ENCODE data around the gene MACF1. TPM values are rescaled to one million over a fixed set of nuclear protein-coding genes. Genes with fewer than 3 reads are reported as not detected.

MACF1 gene
- total and polyA plus RNA-seq, 2 donors, result 93.2 to 124 TPM

DNA sequence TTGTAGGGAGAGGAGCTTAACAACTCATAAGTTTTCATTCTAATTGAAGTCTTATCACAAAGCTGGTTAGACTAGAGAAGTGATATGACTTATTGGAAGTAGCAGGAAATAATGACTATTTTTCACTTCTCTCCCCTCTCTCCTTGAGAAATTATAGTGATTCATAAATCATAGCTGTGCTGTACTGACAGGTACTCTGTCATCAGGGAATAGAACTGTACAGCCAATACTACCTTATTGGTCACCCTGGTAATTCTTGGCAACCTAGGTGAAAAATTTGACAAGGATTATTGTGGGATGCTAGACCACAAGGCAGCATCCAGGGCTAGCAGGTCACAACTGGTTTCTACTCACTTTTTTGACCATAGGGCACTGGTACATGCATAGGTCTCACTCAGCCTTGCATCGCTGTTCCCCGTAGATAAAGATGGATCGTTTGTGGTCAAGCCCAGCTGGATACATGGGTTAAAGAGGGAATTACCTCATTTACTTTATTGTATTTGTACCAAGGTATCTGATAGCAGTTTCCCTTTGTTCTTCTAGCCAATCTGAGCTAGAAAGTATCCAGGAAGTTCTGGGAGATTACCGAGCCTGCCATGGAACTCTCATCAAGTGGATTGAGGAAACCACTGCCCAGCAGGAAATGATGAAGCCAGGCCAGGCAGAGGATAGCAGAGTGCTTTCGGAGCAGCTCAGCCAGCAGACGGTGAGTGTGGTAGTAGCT, 113.6 kb downstream of the MACF1 start:
- no peak for DNase-seq (ENCODE audit: low read depth in 6 of 9, low spot score in 9 of 9)
- WGBS, result 96% methylated on average over 6 of the region's 6 CpGs
- Histone ChIP-seq H3K4me3 (ENCODE audit: low read length in 2 of 2) (no peak overlapping the region), H3K4me1 (ENCODE audit: control insufficient read depth in 2 of 2, insufficient read depth in 2 of 2, low read length in 2 of 2) (no peaks in the 10 kb centered on the region), H3K27me3 (ENCODE audit: control insufficient read depth in 2 of 2, insufficient read depth in 1 of 2, low read length in 1 of 2) (no peaks in the 10 kb centered on the region), H3K27ac (ENCODE audit: low read depth in 1 of 2, low read length in 1 of 2) (no peak overlapping the region), H3K36me3 (ENCODE audit: control insufficient read depth in 2 of 2, insufficient read depth in 2 of 2, low read length in 1 of 2) (peaks cover 32 to 52% of the 10 kb centered on the region in 2 donors), H3K9me3 (ENCODE audit: control insufficient read depth in 2 of 2, insufficient read depth in 1 of 2, low read length in 1 of 2) (no peaks in the 10 kb centered on the region)

DNA sequence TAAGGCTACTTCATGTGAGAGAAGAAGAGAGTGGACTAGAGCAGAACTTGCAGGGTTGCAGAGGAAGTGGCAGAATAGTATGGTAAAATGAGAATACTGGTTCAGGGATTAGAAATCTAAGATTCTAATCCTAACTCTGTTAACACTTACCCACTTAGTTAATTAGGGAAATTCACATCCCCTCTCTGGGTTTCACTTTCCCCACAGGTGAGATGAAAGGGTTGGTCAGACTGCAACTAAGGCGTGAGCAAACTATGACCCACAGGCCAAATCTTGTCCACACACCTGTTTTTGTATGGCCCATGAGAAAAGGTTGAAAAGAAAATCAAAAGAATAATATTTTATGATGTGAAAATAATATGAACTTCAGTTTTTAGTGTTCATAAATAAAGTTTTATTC, 117.5 kb downstream of the MACF1 start:
- Histone ChIP-seq H3K4me1 (ENCODE audit: control insufficient read depth in 2 of 2, insufficient read depth in 2 of 2, low read length in 2 of 2) (no peaks in the 10 kb centered on the region), H3K4me3 (ENCODE audit: low read length in 2 of 2) (no peak overlapping the region), H3K36me3 (ENCODE audit: control insufficient read depth in 2 of 2, insufficient read depth in 2 of 2, low read length in 1 of 2) (peaks cover 27 to 70% of the 10 kb centered on the region in 2 donors), H3K9me3 (ENCODE audit: control insufficient read depth in 2 of 2, insufficient read depth in 1 of 2, low read length in 1 of 2) (no peaks in the 10 kb centered on the region), H3K27me3 (ENCODE audit: control insufficient read depth in 2 of 2, insufficient read depth in 1 of 2, low read length in 1 of 2) (no peaks in the 10 kb centered on the region), H3K27ac (ENCODE audit: low read depth in 1 of 2, low read length in 1 of 2) (no peak overlapping the region)
- 98% methylated on average over 1 of the region's 1 CpG for WGBS
- no peak for DNase-seq (ENCODE audit: low read depth in 6 of 9, low spot score in 9 of 9)

DNA sequence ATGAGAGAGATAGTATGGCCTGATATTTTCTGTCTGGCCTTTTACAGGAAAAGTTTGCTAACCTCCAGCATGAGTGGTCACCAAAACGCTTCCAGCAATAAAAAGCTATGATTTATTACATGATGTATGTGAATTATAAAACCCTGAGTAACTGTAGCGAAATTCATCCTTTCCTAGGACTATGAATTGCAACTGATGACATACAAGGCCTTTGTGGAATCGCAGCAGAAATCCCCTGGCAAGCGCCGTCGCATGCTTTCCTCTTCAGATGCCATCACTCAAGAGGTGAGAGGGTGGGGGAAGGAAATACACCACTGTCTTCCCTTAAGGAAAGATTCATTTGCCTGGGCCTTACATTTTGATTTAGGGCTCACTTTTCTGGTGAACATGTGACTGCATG, 117.9 kb downstream of the MACF1 start:
- WGBS, result 92% methylated on average over 6 of the region's 6 CpGs
- no peak for DNase-seq (ENCODE audit: low read depth in 6 of 9, low spot score in 9 of 9)
- H3K36me3 ChIP-seq (ENCODE audit: control insufficient read depth in 2 of 2, insufficient read depth in 2 of 2, low read length in 1 of 2), result peaks cover 28 to 70% of the 10 kb centered on the region in 2 donors

DNA sequence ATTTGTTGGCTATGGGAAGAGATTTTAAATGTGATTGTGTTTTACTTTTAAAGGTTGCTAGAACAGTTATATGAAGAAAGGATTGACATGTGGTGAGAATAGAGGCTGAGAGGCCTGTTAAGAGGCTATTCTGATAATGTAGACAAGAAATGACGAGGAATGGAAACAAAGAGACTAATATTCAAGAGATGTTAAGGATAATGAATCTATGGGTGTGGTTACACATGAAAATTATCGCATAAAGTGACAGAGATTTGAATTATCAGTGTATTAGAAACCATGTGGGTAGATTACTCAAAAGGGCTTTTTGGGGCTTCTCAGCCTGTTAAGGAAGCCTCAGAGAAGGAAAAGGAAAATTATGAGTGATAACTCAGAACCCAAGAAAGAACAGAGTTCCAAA, 120.4 kb downstream of the MACF1 start:
- peaks cover 21 to 58% of the 10 kb centered on the region in 2 donors for H3K36me3 ChIP-seq (ENCODE audit: control insufficient read depth in 2 of 2, insufficient read depth in 2 of 2, low read length in 1 of 2)
- WGBS, result over 99% methylated on average over 2 of the region's 2 CpGs
- H3K4me3 ChIP-seq (ENCODE audit: low read length in 2 of 2), result no peak overlapping the region
- H3K4me1 ChIP-seq (ENCODE audit: control insufficient read depth in 2 of 2, insufficient read depth in 2 of 2, low read length in 2 of 2), result no peaks in the 10 kb centered on the region
- no peaks in the 10 kb centered on the region for H3K9me3 ChIP-seq (ENCODE audit: control insufficient read depth in 2 of 2, insufficient read depth in 1 of 2, low read length in 1 of 2)
- no peak overlapping the region for H3K27ac ChIP-seq (ENCODE audit: low read depth in 1 of 2, low read length in 1 of 2)
- H3K27me3 ChIP-seq (ENCODE audit: control insufficient read depth in 2 of 2, insufficient read depth in 1 of 2, low read length in 1 of 2), result no peaks in the 10 kb centered on the region
- DNase-seq (ENCODE audit: low read depth in 6 of 9, low spot score in 9 of 9), result no peak

More for the DNA sequence above, 117.9 kb downstream of the MACF1 start:
- Histone ChIP-seq H3K27me3 (ENCODE audit: control insufficient read depth in 2 of 2, insufficient read depth in 1 of 2, low read length in 1 of 2) (no peaks in the 10 kb centered on the region), H3K9me3 (ENCODE audit: control insufficient read depth in 2 of 2, insufficient read depth in 1 of 2, low read length in 1 of 2) (no peaks in the 10 kb centered on the region), H3K27ac (ENCODE audit: low read depth in 1 of 2, low read length in 1 of 2) (no peak overlapping the region), H3K4me3 (ENCODE audit: low read length in 2 of 2) (no peak overlapping the region), H3K4me1 (ENCODE audit: control insufficient read depth in 2 of 2, insufficient read depth in 2 of 2, low read length in 2 of 2) (no peaks in the 10 kb centered on the region)

DNA sequence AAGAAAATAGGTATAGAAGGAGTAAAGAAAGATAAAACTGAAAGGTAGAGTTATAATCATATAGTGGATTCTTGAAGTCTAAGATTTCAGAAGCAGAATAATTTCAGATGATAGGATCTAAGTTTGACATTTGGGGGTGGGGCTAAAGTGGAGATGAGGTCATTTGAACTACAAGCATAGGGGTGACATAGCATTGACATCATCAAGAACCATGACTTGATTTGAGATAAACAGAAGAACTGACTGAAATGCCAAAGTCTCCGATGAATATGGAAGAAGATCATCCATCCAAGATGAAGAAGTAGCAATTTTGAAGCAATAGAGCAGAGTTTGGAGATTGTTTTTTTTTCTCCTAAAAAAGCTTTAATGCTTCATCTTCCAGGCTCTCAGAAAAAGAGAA, 122.3 kb downstream of the MACF1 start:
- H3K27ac ChIP-seq (ENCODE audit: low read depth in 1 of 2, low read length in 1 of 2), result no peak overlapping the region
- H3K9me3 ChIP-seq (ENCODE audit: control insufficient read depth in 2 of 2, insufficient read depth in 1 of 2, low read length in 1 of 2), result no peaks in the 10 kb centered on the region
- H3K36me3 ChIP-seq (ENCODE audit: control insufficient read depth in 2 of 2, insufficient read depth in 2 of 2, low read length in 1 of 2), result peaks cover 28 to 65% of the 10 kb centered on the region in 2 donors
- WGBS, result 94% methylated on average over 1 of the region's 1 CpG
- no peaks in the 10 kb centered on the region for H3K4me1 ChIP-seq (ENCODE audit: control insufficient read depth in 2 of 2, insufficient read depth in 2 of 2, low read length in 2 of 2)
- H3K4me3 ChIP-seq (ENCODE audit: low read length in 2 of 2), result no peak overlapping the region
- DNase-seq (ENCODE audit: low read depth in 6 of 9, low spot score in 9 of 9), result no peak
- H3K27me3 ChIP-seq (ENCODE audit: control insufficient read depth in 2 of 2, insufficient read depth in 1 of 2, low read length in 1 of 2), result no peaks in the 10 kb centered on the region

DNA sequence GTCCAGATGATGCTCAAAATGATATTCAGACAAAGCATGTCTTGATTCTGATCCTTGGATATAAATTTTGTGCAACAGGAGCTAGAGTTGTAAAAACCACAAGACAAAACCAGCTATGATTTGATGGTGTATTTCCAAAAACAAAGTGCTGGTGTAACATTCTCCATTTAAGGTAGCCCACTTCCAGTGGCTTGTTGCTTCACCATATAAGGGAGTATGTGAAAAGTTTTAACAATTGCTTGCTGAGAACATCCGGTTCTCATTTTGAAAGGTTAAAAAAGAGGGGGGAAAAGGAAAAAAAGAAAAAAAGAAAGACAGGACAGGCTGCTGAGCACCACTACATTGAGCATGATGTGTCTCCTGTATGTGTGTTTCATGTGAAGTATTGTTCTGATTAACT, 123.6 kb downstream of the MACF1 start:
- H3K4me1 ChIP-seq (ENCODE audit: control insufficient read depth in 2 of 2, insufficient read depth in 2 of 2, low read length in 2 of 2), result no peaks in the 10 kb centered on the region
- no peaks in the 10 kb centered on the region for H3K9me3 ChIP-seq (ENCODE audit: control insufficient read depth in 2 of 2, insufficient read depth in 1 of 2, low read length in 1 of 2)
- peaks cover 29 to 69% of the 10 kb centered on the region in 2 donors for H3K36me3 ChIP-seq (ENCODE audit: control insufficient read depth in 2 of 2, insufficient read depth in 2 of 2, low read length in 1 of 2)
- DNase-seq (ENCODE audit: low read depth in 6 of 9, low spot score in 9 of 9), result no peak
- WGBS, result 93% methylated on average over 1 of the region's 1 CpG
- H3K27ac ChIP-seq (ENCODE audit: low read depth in 1 of 2, low read length in 1 of 2), result no peak overlapping the region
- no peaks in the 10 kb centered on the region for H3K27me3 ChIP-seq (ENCODE audit: control insufficient read depth in 2 of 2, insufficient read depth in 1 of 2, low read length in 1 of 2)
- no peak overlapping the region for H3K4me3 ChIP-seq (ENCODE audit: low read length in 2 of 2)

DNA sequence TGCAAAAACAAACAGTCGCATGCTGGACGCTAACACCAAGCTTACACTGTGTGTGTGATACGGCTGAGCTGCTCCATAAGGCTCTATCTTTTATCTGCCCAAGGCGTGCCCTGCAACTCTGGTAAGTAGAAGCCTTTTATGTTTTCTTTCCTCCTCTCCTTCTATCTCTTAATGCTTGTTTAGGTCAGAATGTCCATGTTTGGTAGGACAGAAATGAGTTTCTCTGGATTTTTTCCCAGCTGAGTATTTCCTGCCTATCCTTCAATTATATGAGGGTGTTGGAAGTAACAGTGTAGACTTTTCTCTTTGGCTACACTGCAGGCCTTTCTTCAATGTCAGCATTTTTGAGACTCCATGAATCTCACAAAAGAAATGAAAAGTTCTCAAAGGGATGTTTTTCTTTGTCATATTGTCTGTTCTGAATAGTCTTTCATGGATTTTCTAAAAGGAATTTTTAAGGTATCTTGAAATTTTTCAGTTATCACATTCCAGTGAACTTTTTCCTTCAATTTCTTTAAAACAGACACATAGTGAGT, 124.2 kb downstream of the MACF1 start:
- no peaks in the 10 kb centered on the region for H3K27me3 ChIP-seq (ENCODE audit: control insufficient read depth in 2 of 2, insufficient read depth in 1 of 2, low read length in 1 of 2)
- H3K27ac ChIP-seq (ENCODE audit: low read depth in 1 of 2, low read length in 1 of 2), result no peak overlapping the region
- H3K4me3 ChIP-seq (ENCODE audit: low read length in 2 of 2), result no peak overlapping the region
- H3K4me1 ChIP-seq (ENCODE audit: control insufficient read depth in 2 of 2, insufficient read depth in 2 of 2, low read length in 2 of 2), result no peaks in the 10 kb centered on the region
- DNase-seq (ENCODE audit: low read depth in 6 of 9, low spot score in 9 of 9), result no peak
- H3K9me3 ChIP-seq (ENCODE audit: control insufficient read depth in 2 of 2, insufficient read depth in 1 of 2, low read length in 1 of 2), result no peaks in the 10 kb centered on the region
- WGBS, result 94% methylated on average over 4 of the region's 4 CpGs
- H3K36me3 ChIP-seq (ENCODE audit: control insufficient read depth in 2 of 2, insufficient read depth in 2 of 2, low read length in 1 of 2), result peaks cover 28 to 74% of the 10 kb centered on the region in 2 donors

DNA sequence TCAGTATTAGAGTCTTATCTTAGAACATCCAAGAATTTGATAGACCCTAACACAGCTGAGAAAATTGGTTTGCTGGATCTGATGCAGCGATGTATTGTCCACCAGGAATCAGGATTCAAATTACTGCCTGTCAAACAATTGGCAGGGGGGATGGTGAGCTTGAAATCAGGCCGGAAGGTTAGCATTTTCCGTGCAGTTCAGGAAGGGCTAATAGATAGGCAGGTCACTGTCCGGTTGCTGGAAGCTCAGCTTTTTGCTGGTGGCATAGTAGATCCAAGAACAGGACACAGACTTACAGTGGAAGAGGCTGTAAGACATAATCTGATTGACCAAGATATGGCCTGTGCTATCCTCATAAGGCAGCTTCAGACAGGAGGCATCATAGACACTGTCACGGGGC, 127.2 kb downstream of the MACF1 start:
- Histone ChIP-seq H3K4me3 (ENCODE audit: low read length in 2 of 2) (no peak overlapping the region), H3K27ac (ENCODE audit: low read depth in 1 of 2, low read length in 1 of 2) (no peak overlapping the region), H3K36me3 (ENCODE audit: control insufficient read depth in 2 of 2, insufficient read depth in 2 of 2, low read length in 1 of 2) (peaks cover 28 to 54% of the 10 kb centered on the region in 2 donors), H3K9me3 (ENCODE audit: control insufficient read depth in 2 of 2, insufficient read depth in 1 of 2, low read length in 1 of 2) (no peaks in the 10 kb centered on the region), H3K4me1 (ENCODE audit: control insufficient read depth in 2 of 2, insufficient read depth in 2 of 2, low read length in 2 of 2) (no peaks in the 10 kb centered on the region), H3K27me3 (ENCODE audit: control insufficient read depth in 2 of 2, insufficient read depth in 1 of 2, low read length in 1 of 2) (no peaks in the 10 kb centered on the region)
- DNase-seq (ENCODE audit: low read depth in 6 of 9, low spot score in 9 of 9), result no peak
- 95% methylated on average over 5 of the region's 5 CpGs for WGBS

DNA sequence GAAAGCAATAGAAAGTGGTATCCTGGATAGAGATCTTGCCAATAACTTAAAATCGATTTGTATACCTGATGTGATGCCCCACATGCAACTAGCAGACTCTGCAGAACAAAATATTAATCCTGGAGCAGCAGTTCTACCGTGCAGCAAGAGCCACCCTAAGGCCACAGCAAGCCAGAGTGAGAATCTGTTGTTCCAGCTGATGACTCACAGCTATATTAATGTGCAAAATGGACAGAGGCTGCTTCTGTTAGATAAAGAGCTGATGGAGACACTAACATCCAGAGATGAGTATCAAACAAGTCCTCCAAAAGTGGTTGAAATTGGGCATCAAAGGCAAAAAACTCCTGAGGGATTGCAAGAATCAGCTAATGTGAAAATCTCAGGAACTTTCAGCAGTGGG, 127.8 kb downstream of the MACF1 start:
- H3K27me3 ChIP-seq (ENCODE audit: control insufficient read depth in 2 of 2, insufficient read depth in 1 of 2, low read length in 1 of 2), result no peaks in the 10 kb centered on the region
- 98% methylated on average over 2 of the region's 2 CpGs for WGBS
- DNase-seq (ENCODE audit: low read depth in 6 of 9, low spot score in 9 of 9), result no peak
- no peak overlapping the region for H3K4me3 ChIP-seq (ENCODE audit: low read length in 2 of 2)
- no peak overlapping the region for H3K27ac ChIP-seq (ENCODE audit: low read depth in 1 of 2, low read length in 1 of 2)
- no peaks in the 10 kb centered on the region for H3K9me3 ChIP-seq (ENCODE audit: control insufficient read depth in 2 of 2, insufficient read depth in 1 of 2, low read length in 1 of 2)
- peaks cover 29 to 52% of the 10 kb centered on the region in 2 donors for H3K36me3 ChIP-seq (ENCODE audit: control insufficient read depth in 2 of 2, insufficient read depth in 2 of 2, low read length in 1 of 2)
- H3K4me1 ChIP-seq (ENCODE audit: control insufficient read depth in 2 of 2, insufficient read depth in 2 of 2, low read length in 2 of 2), result no peaks in the 10 kb centered on the region

Data from thymus (tissue), 11 donors.